OCI-LY7 (cell line): ENCODE results near the gene GLRX3. TPM values are rescaled to one million over a fixed set of nuclear protein-coding genes. Genes with fewer than 3 reads are reported as not detected.

Experiments used
- BruUV-seq: library from RNA; stranded (reverse); fragments of 400-500 nt; replicated peaks from 2 replicates; lab custom pipeline; 2021; lab: Mats Ljungman, UMichigan
- CTCF ChIA-PET: fragments of 300-600 bp; sonication (Branson Sonifier 250); formaldehyde crosslinking; loops from one replicate; lab custom pipeline; 2022; ENCODE audit warnings: antibody characterized with exemption; ENCODE audit not compliant: unreplicated experiment; lab: Charles Lee
- POLR2A ChIA-PET: fragments of 300-600 bp; sonication (Branson Sonifier 250); formaldehyde crosslinking; loops from one replicate; lab custom pipeline; 2022; ENCODE audit warnings: antibody characterized with exemption; lab: Charles Lee
- DNase-seq: peaks from one replicate; pipeline ENCODE4 v3.0.0-alpha.2; 2015; ENCODE audit warnings: low spot score
- H2AFZ ChIP-seq: fragments of 200-600 bp; sonication (generic), shearing (Covaris generic); 2 replicates; pipeline ENCODE4 v1.6.1; 2014; ENCODE audit warnings: mild to moderate bottlenecking, antibody characterized with exemption, low read length, moderate library complexity
- H3K27ac ChIP-seq: fragments of 200-600 bp; sonication (generic); 2 replicates; pipeline ENCODE4 v1.5.1; 2014; ENCODE audit warnings: mixed run types, low read depth, mild to moderate bottlenecking, moderate library complexity, low read length, inconsistent platforms; ENCODE audit not compliant: poor library complexity, severe bottlenecking
- H3K36me3 ChIP-seq: fragments of 200-600 bp; sonication (generic); 2 replicates; pipeline ENCODE4 v1.6.1; 2014; ENCODE audit warnings: mild to moderate bottlenecking, antibody characterized with exemption, low read length, moderate library complexity, mixed read lengths; ENCODE audit not compliant: insufficient read depth
- H3K4me1 ChIP-seq: fragments of 200-600 bp; sonication (generic); 2 replicates; pipeline ENCODE4 v1.5.1; 2014; ENCODE audit warnings: mild to moderate bottlenecking, low read length; ENCODE audit not compliant: insufficient read depth, poor library complexity, severe bottlenecking
- H3K4me2 ChIP-seq: fragments of 200-600 bp; sonication (generic); 2 replicates; pipeline ENCODE4 v1.6.1; 2014; ENCODE audit warnings: mild to moderate bottlenecking, low read length
- H3K4me3 ChIP-seq: fragments of 200-600 bp; sonication (generic); 2 replicates; pipeline ENCODE4 v1.5.1; 2014; ENCODE audit warnings: mild to moderate bottlenecking, low read depth, low read length; ENCODE audit not compliant: poor library complexity, severe bottlenecking
- H3K79me2 ChIP-seq: fragments of 200-600 bp; sonication (generic); 2 replicates; pipeline ENCODE4 v1.6.1; 2016; ENCODE audit warnings: low read depth, mild to moderate bottlenecking, low read length, moderate library complexity, mixed read lengths; ENCODE audit not compliant: insufficient read depth
- H3K9me2 ChIP-seq: fragments of 200-600 bp; sonication (generic); 2 replicates; pipeline ENCODE4 v1.6.1; 2016; ENCODE audit warnings: mild to moderate bottlenecking, low read length, mixed read lengths; ENCODE audit not compliant: insufficient read depth
- H3K9me3 ChIP-seq: fragments of 200-600 bp; sonication (generic); 2 replicates; pipeline ENCODE4 v1.6.1; 2014; ENCODE audit warnings: mild to moderate bottlenecking, mixed run types, low read length, mixed read lengths
- H4K20me1 ChIP-seq: fragments of 200-600 bp; sonication (generic); 2 replicates; pipeline ENCODE4 v1.6.1; 2014; ENCODE audit warnings: mild to moderate bottlenecking, antibody characterized with exemption, low read length, moderate library complexity, mixed read lengths; ENCODE audit not compliant: insufficient read depth
- EZH2phosphoT487 ChIP-seq: fragments of 200-600 bp; sonication (generic); IDR thresholded peaks from 2 replicates; pipeline ENCODE4 v1.6.1; 2018; ENCODE audit warnings: low read depth, borderline replicate concordance, mild to moderate bottlenecking, mixed run types, antibody characterized with exemption, low read length, moderate library complexity, mixed read lengths
- intact Hi-C: fragments of 100-400 bp; cut with micrococcal nuclease; formaldehyde crosslinking; loops from one replicate; pipeline ENCODE4 v1.10.0; 2022; ENCODE audit not compliant: unreplicated experiment
- total RNA-seq, 2 experiments: library from RNA; depleted of rRNA in 1 of 2; stranded (reverse); fragments of >200 nt in 1 of 2; shearing (Covaris generic) in 1 of 2; gene quantifications; 2 replicates each; pipeline ENCODE4 v1.2.3, GENCODE V29; 2014 to 2022
- TF ChIP-seq, protein P1 (sequence below): fragments of 200-600 bp; sonication (generic); conservative IDR thresholded peaks from 2 replicates; pipeline ENCODE4 v1.5.1; 2014; ENCODE audit warnings: mild to moderate bottlenecking, antibody characterized with exemption, low read length, moderate library complexity, mixed read lengths

Gene GLRX3
- total RNA-seq, 2 experiments from 2014 or later: 83.2 to 117 TPM

DNA sequence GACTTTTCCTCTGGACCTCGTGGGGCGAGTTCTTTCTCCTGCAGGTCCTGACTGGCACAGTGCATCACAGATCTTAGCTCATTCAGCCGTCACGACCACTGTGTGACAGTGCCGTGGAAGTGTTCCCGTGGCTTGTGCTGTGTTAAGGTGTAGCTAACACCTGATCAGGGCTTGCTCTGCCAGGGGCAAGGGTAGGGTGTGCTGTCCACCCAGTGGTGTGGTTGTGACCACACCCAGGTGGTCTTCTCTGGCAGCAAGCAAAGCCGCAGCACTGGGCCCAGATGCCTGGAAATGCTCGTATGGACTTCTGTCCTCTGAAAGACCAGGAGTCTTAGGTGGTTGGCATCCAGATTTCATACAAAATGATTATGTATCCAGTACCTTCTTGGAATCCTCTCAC, 86.2 kb downstream of the GLRX3 start:
- CTCF ChIA-PET: no interaction called here
- Histone ChIP-seq H3K4me3 (no peak overlapping the region), H3K9me2 (no peaks in the 10 kb centered on the region), H3K36me3 (no peaks in the 10 kb centered on the region), H4K20me1 (no peaks in the 10 kb centered on the region), H3K27ac (no peak overlapping the region), H3K4me2 (no peak overlapping the region), H3K4me1 (no peaks in the 10 kb centered on the region), H3K79me2 (no peaks in the 10 kb centered on the region), H2AFZ (no peak overlapping the region), H3K9me3 (no peaks in the 10 kb centered on the region)
- no TSS peak for BruUV-seq
- intact Hi-C loops: no loop called here
- no peak for TF ChIP-seq EZH2phosphoT487
- TF ChIP-seq, protein P1, sequence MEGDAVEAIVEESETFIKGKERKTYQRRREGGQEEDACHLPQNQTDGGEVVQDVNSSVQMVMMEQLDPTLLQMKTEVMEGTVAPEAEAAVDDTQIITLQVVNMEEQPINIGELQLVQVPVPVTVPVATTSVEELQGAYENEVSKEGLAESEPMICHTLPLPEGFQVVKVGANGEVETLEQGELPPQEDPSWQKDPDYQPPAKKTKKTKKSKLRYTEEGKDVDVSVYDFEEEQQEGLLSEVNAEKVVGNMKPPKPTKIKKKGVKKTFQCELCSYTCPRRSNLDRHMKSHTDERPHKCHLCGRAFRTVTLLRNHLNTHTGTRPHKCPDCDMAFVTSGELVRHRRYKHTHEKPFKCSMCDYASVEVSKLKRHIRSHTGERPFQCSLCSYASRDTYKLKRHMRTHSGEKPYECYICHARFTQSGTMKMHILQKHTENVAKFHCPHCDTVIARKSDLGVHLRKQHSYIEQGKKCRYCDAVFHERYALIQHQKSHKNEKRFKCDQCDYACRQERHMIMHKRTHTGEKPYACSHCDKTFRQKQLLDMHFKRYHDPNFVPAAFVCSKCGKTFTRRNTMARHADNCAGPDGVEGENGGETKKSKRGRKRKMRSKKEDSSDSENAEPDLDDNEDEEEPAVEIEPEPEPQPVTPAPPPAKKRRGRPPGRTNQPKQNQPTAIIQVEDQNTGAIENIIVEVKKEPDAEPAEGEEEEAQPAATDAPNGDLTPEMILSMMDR: no peak
- POLR2A ChIA-PET: no interaction called here
- no peak for DNase-seq

DNA sequence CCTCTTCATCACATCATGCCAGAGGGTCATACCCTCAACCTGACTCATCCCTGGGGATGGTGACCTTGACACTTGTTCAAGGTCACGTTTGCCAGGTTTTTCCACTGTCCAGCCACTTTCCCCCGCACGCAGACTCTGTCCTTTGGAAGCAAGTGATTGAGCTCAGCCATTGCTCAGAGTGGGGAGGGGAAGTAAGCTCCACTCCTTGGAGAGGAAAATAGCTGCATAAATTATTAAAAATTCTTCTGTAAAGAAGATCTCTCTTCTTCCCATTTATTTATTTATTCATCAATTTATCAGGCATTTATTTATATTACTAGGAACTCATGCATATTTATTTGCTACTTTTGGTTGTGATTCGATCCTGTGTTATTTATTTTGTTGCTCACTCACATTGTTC, 88.0 kb downstream of the GLRX3 start:
- H3K4me1 ChIP-seq: no peaks in the 10 kb centered on the region
- H3K79me2 ChIP-seq: no peaks in the 10 kb centered on the region
- ChIA-PET CTCF (no interaction called here), POLR2A (interaction anchor here (0.7 kb wide), 1 partner anchor 547 kb away, joined by 3 read pairs; no protein-coding TSS in a partner anchor)
- H4K20me1 ChIP-seq: no peaks in the 10 kb centered on the region
- H3K9me2 ChIP-seq: no peaks in the 10 kb centered on the region
- no peak for DNase-seq
- H2AFZ ChIP-seq: no peak overlapping the region
- no peak for TF ChIP-seq EZH2phosphoT487
- TF ChIP-seq, protein P1: no peak
- H3K4me3 ChIP-seq: no peak overlapping the region
- BruUV-seq: no TSS peak
- no peak overlapping the region for H3K27ac ChIP-seq
- no peaks in the 10 kb centered on the region for H3K36me3 ChIP-seq
- no peak overlapping the region for H3K4me2 ChIP-seq
- no peaks in the 10 kb centered on the region for H3K9me3 ChIP-seq
- intact Hi-C loops: no loop called here

DNA sequence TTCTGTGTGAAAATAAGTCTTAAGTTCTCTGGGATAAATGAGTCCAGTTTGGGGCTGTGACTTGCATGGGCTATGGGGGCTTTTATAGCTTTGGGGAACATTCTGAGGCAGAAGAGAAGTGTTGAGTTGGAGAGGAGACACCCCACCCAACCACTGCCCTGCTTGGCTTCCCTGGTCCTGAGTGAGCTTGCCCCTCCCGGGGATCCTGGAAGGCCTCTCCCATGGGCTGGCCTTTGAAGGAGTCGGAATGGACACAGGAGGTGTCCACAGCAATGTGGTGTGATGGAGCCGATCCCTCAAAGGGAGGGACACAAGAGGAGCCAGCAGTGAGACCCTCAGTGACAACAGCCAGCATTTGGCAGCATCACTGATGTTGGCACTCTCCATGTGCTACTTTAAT, 89.8 kb downstream of the GLRX3 start:
- H4K20me1 ChIP-seq: no peaks in the 10 kb centered on the region
- H3K4me1 ChIP-seq: no peaks in the 10 kb centered on the region
- H3K9me3 ChIP-seq: no peaks in the 10 kb centered on the region
- H3K4me3 ChIP-seq: no peak overlapping the region
- H3K79me2 ChIP-seq: no peaks in the 10 kb centered on the region
- no peak for TF ChIP-seq EZH2phosphoT487
- TF ChIP-seq, protein P1: no peak
- BruUV-seq: no TSS peak
- no peaks in the 10 kb centered on the region for H3K36me3 ChIP-seq
- H3K9me2 ChIP-seq: no peaks in the 10 kb centered on the region
- no peak overlapping the region for H3K27ac ChIP-seq
- ChIA-PET CTCF (no interaction called here), POLR2A (no interaction called here)
- H2AFZ ChIP-seq: no peak overlapping the region
- H3K4me2 ChIP-seq: no peak overlapping the region
- DNase-seq: no peak
- intact Hi-C loops: no loop called here
